ENCODE results near the gene FILIP1.

Gene FILIP1

DNA sequence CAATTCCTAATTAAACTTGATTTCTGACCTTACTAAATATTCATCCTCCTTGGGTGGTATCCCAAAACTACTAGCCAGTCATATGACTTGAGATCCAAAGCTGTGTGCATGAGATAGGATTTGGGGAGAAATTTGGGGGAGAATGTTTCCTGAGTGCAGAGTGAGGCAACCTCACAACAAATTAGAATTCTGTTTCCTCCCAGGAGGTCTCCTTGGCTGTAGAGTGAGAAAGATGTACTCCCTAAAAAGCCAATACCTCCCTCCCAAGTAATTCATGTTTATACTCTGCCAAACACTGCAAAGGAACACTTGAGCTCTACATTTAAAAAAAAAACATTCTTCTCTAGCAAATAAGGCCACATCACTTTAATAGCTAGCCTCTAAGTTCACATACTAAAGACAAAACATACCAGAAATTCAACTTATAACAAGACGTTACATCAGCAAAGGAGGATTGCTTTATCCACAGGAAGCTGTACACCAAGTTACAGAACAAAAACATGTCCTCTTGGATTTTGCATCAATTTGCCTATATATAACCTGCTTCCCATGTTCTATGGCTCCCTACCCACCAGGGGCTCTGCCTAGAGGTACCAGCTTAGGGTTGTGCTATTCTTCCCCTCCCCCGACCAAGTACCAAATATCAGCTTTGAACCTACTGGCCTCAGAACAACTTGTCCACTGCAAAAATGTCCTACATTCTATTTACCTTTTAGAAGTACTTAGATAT lies 193.6 kb downstream of the FILIP1 start:
- DNase-seq (ENCODE audit: low read depth, low spot score): no peak

DNA sequence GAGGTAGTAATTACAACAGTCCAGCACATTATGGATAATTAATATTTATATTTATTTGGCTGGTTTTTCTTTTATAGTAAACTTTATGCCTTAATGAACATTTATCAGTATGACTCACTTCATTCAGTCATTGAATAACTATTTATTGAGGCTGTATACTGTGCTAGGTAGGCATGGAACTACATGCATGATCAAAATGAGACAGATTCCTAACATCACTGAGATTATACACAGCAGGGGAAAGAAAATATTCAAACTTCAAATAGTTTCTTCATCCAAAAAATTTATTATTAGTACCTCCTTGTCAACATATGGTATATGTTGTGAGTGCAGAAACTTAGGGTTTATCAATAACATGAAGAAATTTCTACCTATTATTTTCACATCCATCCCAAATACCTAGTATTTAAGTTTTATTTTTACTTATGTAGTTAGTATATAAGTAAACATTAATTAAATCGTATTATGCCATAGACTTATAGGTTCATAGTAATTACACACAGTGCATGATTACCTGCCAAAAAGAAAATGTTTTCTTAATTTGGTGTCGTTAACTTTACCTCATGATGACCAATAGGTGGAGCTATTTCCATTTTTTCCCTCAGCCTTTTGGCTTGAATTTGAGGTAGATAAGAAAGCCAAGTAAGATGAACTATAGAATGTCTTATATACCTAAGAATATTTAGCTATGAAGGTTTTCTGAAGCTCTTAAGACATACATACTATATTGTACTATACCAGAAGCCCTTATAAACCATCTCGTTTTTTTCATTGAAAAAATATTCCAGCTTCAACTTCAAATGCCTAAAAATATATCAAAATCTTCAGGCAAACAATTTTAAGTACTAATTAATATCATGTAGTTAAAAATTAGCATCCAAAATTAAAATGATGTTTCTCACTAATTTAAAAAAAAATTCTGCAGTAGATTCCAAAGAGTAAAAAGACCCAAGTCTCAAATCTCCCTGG lies 196.5 kb downstream of the FILIP1 start:
- peak; percentile 75 for DNase-seq (ENCODE audit: low read depth, low spot score)

DNA sequence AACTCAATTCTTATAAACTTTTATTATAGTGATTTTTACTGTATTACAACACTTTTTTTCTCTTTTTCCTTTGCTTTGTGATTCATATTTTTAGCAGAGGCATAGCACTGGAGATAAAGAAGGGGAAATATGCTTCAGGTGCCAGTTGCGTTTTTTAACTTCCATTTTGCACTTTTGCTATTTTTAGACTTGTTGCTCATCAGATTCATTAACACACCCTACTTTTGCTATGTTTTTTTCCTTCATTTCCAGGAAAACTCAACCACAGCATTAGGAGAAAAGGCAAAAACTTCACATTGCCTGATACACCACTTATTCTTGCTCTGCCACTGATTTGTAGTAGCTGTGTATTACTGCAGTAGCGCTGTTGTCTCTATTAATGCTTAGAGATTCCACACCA lies 201.0 kb downstream of the FILIP1 start:
- DNase-seq (ENCODE audit: low read depth, low spot score): no peak

DNA sequence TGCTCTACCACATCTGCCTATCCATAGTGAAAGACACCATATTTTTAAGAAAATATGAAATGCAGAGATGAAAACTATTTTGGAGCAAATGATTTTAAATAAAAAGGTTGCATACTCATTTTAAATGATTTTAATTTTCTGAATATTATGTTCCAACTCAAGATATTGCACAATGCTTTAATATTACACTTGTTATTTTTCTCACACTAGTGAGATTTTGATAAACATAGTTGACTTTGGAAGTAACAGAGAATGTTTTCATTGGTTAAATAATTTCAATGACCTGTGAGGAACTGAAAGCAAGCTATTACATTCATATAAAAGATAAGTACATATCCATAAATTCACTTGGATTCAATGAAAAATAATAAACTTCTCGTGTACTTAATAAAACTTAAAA lies 201.9 kb downstream of the FILIP1 start:
- no peak for DNase-seq (ENCODE audit: low read depth, low spot score)

DNA sequence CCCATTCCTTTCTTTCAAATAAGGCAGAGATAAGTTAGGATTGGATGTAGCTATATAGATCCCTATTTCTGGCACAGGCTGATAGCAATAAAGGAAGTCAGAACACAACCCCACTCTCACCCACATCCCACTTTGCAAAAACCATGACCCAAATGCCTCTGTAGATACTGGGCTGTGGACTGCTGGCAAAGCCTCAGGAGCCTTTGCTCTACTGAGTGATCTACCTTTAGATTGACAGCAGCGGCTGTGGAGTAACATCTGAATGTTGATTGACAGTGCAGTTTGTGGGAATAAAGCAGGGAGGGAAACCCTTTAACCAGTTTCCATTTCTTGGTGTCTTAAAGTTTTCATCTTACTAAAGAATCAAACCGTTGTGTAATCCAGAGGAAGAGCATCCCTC lies 202.3 kb downstream of the FILIP1 start:
- no peak for DNase-seq (ENCODE audit: low read depth, low spot score)

DNA sequence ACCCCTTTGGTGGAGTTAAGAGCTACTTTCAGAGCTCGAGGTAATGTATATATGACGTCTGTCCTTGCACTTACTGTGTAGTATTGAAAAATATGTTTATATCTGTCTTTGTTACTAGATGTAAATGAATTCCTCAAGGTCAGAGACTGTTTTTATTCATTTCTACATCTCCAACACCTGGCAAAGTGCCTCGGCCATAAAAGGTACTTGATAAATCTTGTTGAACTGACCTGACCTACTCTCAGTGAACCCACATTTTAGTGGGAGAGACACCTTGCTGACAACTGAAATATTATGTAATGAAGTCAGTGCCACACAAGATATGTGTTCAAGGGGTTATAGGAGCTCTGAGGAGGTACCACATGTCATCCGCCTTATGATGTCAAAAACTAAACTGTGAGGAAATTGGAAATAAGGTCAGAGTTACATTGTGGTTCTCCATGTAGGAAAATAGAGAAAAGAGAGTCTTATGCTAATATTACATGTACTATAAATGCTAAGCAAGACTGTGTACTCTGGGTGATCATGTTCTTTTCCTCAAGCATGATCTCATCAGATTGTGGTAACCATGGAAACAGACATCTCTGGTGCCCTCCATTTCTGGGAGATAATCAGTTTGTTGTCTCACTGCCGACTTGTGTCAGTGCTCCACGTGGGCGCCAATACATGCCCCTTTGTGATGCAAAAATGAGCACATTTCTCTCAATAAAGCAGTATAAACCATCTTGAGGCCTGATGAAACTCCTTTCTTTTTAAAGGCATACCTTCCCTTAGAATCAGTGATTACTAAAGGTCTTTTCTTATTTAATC lies 203.3 kb downstream of the FILIP1 start:
- DNase-seq (ENCODE audit: low read depth, low spot score): peak; percentile 36

DNA sequence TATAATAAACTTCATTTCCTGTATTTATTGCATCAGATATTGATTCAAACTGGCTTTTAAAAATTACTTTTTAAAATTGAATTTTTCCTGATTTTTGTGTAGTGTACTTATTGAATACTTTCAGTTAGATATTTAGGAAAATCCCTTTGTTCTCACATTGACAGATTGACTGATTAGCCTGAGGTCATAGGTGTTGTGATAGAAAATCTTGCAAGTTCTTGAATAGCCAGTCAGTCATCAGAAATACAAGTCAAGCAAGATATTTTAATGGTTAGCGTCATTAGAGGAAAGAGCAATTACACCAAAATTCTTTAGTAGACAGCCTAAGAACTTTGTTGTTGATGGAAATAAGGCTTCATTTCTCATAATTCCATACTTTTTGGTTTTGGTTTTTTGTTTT lies 205.6 kb downstream of the FILIP1 start:
- no peak for DNase-seq (ENCODE audit: low read depth, low spot score)

DNA sequence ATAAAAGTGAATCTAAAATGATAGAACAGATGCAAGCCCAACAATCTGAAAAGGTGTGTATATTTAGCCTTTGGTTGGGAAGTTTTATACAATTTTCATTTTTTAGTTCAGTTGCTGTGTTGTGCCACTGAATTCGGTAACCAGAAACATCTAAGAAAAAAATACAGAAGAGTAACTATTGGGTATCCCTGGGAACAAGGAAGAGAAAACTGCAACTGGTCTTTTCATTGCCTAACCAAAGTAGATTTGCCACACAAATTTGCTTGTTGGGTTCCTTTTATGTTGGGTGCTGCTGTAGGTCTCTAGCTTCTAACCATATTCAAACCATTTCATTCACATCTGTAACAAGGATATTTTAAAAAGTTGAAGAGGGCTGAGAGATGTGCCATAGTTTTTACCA lies 206.2 kb downstream of the FILIP1 start:
- DNase-seq (ENCODE audit: low read depth, low spot score): no peak

DNA sequence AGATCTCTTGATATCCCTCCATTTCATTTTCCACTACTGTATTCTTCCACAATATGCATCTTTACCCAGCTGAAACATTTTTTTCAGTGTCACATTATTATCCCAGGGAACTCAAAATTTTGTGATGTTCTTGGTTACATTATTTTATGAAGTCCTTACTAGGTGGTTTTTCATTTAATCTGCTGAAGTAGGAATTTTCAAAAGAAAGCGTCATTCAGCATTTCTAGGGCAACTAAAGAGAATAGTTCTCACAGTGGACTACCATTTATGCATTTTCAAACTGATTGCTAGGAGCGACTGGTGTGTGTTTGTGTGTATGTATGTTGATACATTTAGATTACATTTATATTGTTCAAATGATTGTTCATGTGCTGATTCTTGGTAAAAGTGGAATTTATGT lies 206.6 kb downstream of the FILIP1 start:
- no peak for DNase-seq (ENCODE audit: low read depth, low spot score)

DNA sequence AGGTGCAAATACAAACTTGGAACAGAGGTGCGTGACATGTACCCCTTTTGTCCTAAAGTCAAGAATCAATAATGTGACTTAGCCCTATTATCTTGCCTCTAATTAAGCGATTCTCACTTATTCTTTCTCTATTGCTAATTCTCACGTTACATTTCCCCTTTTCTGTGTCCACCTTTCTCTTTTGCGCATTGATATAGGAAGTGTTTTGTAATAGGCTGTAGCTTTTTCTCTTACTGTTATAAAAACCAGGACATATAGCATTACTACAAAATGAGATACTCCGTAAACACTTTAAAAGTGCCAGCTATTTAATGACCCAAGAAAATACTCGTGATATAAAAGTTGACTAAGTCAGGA lies 208.3 kb downstream of the FILIP1 start:
- peak; percentile 26 for DNase-seq (ENCODE audit: low read depth, low spot score)

DNA sequence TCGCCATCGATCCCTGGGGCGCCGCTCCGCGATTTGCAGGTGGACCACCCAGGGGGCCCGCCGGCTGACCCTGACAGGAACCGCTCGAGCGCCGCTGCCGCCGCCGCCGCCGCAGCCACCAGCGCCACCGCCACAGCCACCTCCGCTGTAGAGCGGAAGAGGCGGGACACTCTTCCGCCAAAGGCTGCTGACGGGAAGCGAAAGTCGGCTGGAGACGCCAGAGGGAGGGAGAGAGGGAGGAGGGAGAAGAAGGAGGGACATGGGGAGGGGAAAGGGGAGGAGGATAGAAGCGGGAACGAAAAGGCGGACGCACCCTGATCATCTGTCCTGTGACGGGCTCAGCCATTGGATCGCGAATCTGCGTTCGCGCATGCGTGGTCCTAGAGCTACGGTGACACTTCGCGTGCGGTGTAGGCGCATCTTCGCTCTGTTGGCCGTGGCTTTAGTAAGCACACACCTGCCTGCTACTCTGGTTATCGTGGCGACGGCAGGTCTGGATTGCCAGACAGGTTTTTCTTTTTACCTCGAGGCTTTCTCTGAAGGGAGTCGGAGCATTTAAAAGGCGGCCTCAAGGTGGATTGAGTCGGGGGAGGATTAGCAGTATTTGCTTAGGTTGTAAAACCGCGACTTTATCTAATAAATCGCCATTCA lies 208.8 kb downstream of the FILIP1 start, which contains the start of gene TMEM30A:
TSS of gene TMEM30A (minus strand) at position 161 of the 651 bp plus-strand sequence. CDS start at position 7, 154 bp downstream.
- peak; percentile 99 for DNase-seq (ENCODE audit: low read depth, low spot score)

DNA sequence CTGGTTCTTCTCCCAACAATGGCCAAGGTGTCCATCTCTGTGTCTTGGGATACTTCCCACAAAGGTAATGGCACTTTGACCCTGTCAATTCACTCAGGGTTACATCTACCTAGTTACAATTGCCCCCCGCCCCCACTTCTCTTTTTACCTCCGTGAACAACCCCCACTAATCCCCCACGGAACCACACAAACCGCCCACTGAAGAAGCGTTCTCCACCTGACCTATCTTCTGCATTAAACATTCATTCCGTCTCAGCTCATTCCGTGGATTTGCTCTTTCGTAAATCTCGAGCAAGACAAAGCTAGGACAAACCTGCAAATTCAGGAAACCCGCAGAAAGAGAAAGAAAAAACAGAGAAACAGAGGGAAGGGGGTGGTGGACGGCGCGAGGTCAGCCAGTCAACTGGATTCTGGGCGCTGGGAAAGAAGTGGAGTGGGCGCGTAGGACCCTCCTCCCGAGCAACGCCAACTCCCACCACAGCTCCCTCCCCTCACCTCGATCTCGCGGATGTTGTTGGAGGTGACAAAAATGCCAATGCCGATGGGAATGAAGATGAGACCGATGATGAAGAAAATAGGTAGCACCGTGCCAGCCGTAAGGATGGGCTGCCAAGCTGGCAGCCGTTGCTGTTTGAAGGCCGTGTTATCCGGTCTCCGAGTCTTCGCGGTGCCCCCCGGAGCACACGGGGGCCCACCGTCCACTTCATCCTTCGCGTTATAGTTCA lies 209.5 kb downstream of the FILIP1 start:
- peak; percentile 69 for DNase-seq (ENCODE audit: low read depth, low spot score)

DNA sequence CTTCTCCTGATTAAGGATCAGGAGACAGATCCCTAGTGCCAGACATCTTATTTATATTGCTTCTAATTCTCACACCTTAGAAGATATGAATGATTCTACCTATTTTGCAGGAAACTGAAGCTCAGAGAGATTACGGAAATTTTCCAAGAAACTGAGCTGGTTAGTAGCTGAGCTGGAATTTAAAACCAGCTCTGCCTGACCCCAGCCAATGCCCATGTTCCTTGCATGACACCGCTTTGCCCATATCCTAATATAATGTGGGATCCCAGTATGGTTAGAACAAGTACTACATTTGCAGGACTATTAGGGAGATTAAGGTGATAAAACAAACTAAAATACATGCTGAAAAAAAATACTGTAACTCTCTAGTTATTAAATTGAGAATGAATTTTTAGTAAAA lies 210.9 kb downstream of the FILIP1 start:
- no peak for DNase-seq (ENCODE audit: low read depth, low spot score)

DNA sequence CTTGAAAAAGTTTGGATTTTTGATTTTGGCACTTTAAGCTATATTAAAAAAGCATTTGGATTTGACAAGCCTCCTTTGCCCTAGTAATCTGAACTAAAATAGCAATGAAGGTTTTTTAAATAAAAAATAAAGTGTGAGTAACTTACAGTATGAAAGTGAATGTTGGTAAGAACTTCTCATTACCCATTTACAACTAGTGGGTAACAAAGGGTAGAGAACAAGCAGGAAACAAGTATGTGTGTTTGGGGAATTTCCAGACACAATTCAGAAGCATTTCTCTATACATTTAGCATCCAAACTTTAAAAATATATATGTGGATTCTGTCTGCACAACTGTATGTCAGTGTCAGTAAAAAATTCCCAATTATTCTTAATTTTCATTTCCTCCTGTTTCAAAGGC lies 211.9 kb downstream of the FILIP1 start:
- no peak for DNase-seq (ENCODE audit: low read depth, low spot score)

DNA sequence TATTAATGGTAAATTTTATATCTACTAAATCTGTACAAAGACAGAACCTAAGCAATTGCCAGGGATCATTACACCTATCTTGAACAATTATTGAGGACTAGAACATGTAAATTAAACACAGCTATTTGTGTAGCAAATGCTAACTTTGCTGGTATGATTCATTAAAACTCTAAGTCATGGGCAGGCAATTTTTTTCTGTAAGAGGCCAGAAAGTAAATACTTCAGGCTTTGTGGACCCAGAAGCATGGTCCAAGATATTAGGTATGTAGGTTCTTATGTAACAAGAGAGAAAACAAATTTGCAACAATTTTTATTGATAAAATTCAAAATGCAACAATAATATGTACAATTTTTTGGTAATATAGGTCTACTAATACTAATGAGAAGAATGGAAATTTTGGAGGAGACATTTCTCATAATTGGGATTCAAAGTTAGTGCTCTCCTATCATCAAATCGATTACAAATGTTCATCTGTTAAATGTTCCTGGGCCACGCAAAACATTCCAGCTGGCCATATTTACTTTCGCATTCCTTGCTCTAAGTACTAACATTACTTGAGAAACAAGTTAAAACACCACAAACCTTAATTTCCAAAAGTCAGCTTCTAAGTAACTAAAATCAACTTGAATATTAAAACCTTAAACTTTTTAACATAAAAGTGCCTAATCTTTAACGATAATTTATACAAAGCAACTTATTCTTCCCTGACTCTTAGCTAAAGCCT lies 213.3 kb downstream of the FILIP1 start:
- DNase-seq (ENCODE audit: low read depth, low spot score): peak; percentile 28

DNA sequence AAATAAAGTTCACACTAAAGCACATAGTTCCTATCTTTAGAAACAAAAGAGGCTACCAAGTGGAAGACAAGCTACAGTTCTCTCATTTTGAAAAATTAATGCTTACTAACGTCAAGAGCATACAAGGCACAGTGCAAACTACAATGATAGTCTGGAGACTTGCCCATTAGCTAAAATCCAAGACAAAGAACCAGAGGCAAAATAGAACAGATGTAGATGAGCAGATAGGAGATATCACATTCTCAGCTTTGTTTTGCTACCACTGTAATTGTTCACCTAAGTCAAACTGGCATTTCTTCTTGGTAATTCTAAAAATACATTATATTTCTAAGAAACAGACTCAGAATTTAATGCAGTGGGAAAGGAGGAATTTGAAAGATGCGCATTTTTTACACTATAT lies 214.2 kb downstream of the FILIP1 start:
- DNase-seq (ENCODE audit: low read depth, low spot score): no peak

DNA sequence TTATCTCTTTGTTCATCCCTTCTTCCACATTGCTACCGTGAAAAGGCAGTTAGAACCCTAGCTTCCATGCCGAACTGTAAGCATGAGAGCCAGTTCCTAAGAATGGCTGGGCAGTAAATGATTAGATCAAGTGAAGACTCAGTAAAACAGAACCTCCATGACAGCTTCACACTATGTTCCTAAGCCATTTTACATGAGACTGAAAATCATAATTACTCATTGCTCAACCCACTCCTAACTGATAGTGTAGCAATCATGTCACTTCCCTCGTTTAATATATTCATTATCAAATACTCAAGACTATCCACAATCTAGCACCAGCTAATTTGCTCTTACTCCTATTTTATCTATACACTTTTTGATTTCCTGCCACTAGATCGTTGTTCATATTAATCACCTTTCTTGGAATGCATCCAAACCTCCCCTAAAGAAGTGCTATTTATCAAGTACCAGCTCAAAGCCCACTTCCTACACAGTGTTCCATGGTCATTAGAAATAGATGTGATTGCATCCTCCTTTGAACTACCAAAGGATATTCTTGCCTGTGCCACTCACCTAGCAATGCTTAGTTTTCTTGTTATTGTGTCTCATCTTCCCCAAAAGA lies 215.0 kb downstream of the FILIP1 start:
- DNase-seq (ENCODE audit: low read depth, low spot score): no peak

DNA sequence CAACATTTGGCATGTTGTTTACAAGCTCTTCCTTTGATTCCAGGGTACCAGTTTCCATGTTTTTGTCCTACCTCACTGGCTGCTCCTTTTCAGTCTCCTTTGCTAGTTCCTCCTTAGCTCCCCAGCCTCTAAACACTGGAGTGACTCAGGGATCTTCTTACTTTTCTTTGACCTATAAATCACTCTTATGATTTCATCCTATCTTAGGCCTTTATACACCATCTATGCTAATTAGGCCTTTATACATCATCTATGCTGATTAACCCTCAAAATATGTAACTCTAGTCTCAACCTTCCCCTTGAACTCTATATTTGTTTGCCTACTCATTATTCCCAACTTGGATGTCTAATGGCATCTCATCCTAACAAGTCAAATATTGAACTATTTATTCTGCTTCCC lies 218.5 kb downstream of the FILIP1 start:
- peak; percentile 51 for DNase-seq (ENCODE audit: low read depth, low spot score)

DNA sequence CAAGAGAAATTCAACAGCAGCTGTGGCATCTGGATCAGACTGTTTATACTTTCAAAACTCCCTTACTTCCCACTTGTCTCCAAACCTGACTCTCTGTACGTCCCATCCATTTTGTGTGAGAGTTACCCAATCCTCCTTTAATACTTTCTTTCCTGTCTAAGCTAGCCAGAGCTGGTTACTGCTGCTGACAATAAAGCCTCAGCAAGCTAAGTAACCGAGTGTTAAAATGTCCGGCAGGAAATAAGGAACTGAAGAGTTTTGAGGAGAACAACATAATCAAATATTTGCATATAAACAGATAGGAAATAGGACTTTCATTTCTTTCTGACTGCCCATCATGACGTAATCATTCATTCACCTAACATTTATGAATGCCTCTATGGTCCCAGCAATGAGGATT lies 220.6 kb downstream of the FILIP1 start:
- DNase-seq (ENCODE audit: low read depth, low spot score): no peak
